Liver (tissue), 9 donors: Measurements from ENCODE around the gene MYO18B. TPM values are rescaled to one million over a fixed set of nuclear protein-coding genes. Genes with fewer than 3 reads are reported as not detected.

Source experiments
- DNase-seq: peaks from one replicate; pipeline ENCODE4 v3.0.0-alpha.2; 2017; ENCODE audit warnings: low spot score
- H3K27ac ChIP-seq, 2 donors: one replicate each; pipeline ENCODE4 v1.7.0; 2013; ENCODE audit warnings: inconsistent platforms in 2 of 2, low read length in 2 of 2, control low read depth in 1 of 2, low read depth in 1 of 2, mild to moderate bottlenecking in 1 of 2
- H3K27me3 ChIP-seq, 4 donors: one replicate each; pipeline versions ENCODE4 v1.6.1 to v1.7.0; 2013; ENCODE audit warnings: low read length in 3 of 4, inconsistent platforms in 1 of 4, mild to moderate bottlenecking in 1 of 4, moderate library complexity in 1 of 4; ENCODE audit not compliant: control insufficient read depth in 4 of 4, insufficient read depth in 4 of 4
- H3K36me3 ChIP-seq, 4 donors: one replicate each; pipeline versions ENCODE4 v1.6.1 to v1.7.0; 2013; ENCODE audit warnings: low read length in 3 of 4, mild to moderate bottlenecking in 3 of 4, low read depth in 1 of 4, moderate library complexity in 1 of 4; ENCODE audit not compliant: control insufficient read depth in 4 of 4, insufficient read depth in 3 of 4
- H3K4me1 ChIP-seq, 4 donors: one replicate each; pipeline versions ENCODE4 v1.6.1 to v1.7.0; 2013; ENCODE audit warnings: low read length in 3 of 4, mild to moderate bottlenecking in 3 of 4, moderate library complexity in 1 of 4; ENCODE audit not compliant: control insufficient read depth in 4 of 4, insufficient read depth in 4 of 4
- H3K4me3 ChIP-seq, 3 donors: one replicate each; pipeline versions ENCODE4 v1.6.1 to v1.7.0; 2013; ENCODE audit warnings: low read length in 3 of 3, control low read depth in 1 of 3, low read depth in 1 of 3, mild to moderate bottlenecking in 1 of 3
- H3K9ac ChIP-seq, 2 donors: one replicate each; pipeline ENCODE4 v1.7.0; 2013; ENCODE audit warnings: low read length in 2 of 2, mild to moderate bottlenecking in 2 of 2, moderate library complexity in 2 of 2, control low read depth in 1 of 2, low read depth in 1 of 2
- H3K9me3 ChIP-seq, 4 donors: one replicate each; pipeline versions ENCODE4 v1.6.1 to v1.7.0; 2013; ENCODE audit warnings: low read length in 3 of 4; ENCODE audit not compliant: control insufficient read depth in 4 of 4
- CTCF ChIP-seq: fragments of 150-350 bp; IDR thresholded peaks from 2 replicates; pipeline ENCODE4 v1.5.1; 2017; ENCODE audit warnings: improper control_type of control experiment, low read depth, low read length; ENCODE audit not compliant: missing input control
- EGR1 ChIP-seq, 2 donors: IDR thresholded peaks; 2 replicates each; pipeline ENCODE4 v1.6.1; 2016 to 2018; ENCODE audit warnings: antibody characterized with exemption in 2 of 2, low read depth in 2 of 2
- FOXA1 ChIP-seq: IDR thresholded peaks from 2 replicates; pipeline ENCODE4 v1.6.1; 2016; ENCODE audit warnings: antibody characterized with exemption
- FOXA2 ChIP-seq: IDR thresholded peaks from 2 replicates; pipeline ENCODE4 v1.6.1; 2016; ENCODE audit warnings: antibody characterized with exemption
- GABPA ChIP-seq, 2 donors: IDR thresholded peaks in 1 of 2; conservative IDR thresholded peaks in 1 of 2; 2 replicates each; pipeline ENCODE4 v1.6.1; 2016; ENCODE audit warnings: antibody characterized with exemption in 2 of 2, mild to moderate bottlenecking in 1 of 2, moderate library complexity in 1 of 2
- HNF4A ChIP-seq, 2 donors: conservative IDR thresholded peaks; 2 replicates each; pipeline ENCODE4 v1.6.1; 2016; ENCODE audit warnings: antibody characterized with exemption in 2 of 2, mild to moderate bottlenecking in 2 of 2
- HNF4G ChIP-seq: IDR thresholded peaks from 2 replicates; pipeline ENCODE4 v1.6.1; 2016; ENCODE audit warnings: antibody characterized with exemption
- JUND ChIP-seq, 2 donors: IDR thresholded peaks; 2 replicates each; pipeline ENCODE4 v1.6.1; 2016; ENCODE audit warnings: antibody characterized with exemption in 2 of 2
- MAX ChIP-seq: IDR thresholded peaks from 2 replicates; pipeline ENCODE4 v1.6.1; 2016; ENCODE audit warnings: antibody characterized with exemption
- NR2F2 ChIP-seq: IDR thresholded peaks from 2 replicates; pipeline ENCODE4 v1.6.1; 2016; ENCODE audit warnings: antibody characterized with exemption
- RAD21 ChIP-seq, 2 donors: IDR thresholded peaks; 2 replicates each; pipeline ENCODE4 v1.6.1; 2016; ENCODE audit warnings: antibody characterized with exemption in 2 of 2, mild to moderate bottlenecking in 2 of 2
- REST ChIP-seq: IDR thresholded peaks from 2 replicates; pipeline ENCODE4 v1.6.1; 2016; ENCODE audit warnings: antibody characterized with exemption, mild to moderate bottlenecking
- RXRA ChIP-seq, 2 donors: IDR thresholded peaks; 2 replicates each; pipeline ENCODE4 v1.6.1; 2017 to 2018; ENCODE audit warnings: antibody characterized with exemption in 2 of 2, mild to moderate bottlenecking in 1 of 2
- SP1 ChIP-seq: IDR thresholded peaks from 2 replicates; pipeline ENCODE4 v1.6.1; 2018; ENCODE audit warnings: antibody characterized with exemption, mild to moderate bottlenecking
- TAF1 ChIP-seq: conservative IDR thresholded peaks from 2 replicates; pipeline ENCODE4 v1.6.1; 2016; ENCODE audit warnings: antibody characterized with exemption, mild to moderate bottlenecking
- YY1 ChIP-seq: IDR thresholded peaks from 2 replicates; pipeline ENCODE4 v1.6.1; 2016; ENCODE audit warnings: antibody characterized with exemption, mild to moderate bottlenecking
- ZBTB33 ChIP-seq: IDR thresholded peaks from 2 replicates; pipeline ENCODE4 v1.6.1; 2016; ENCODE audit warnings: antibody characterized with exemption
- WGBS: extraction: QIAGEN DNeasy Blood & Tissue Kit; methylation state at CpG from one replicate; pipeline ENCODE4 v1.1.7; 2013; 5-methylcytosine and 5-hydroxymethylcytosine counted together
- polyA plus RNA-seq, 2 donors: library from polyadenylated mRNA; stranded (reverse) in 1 of 2; unstranded in 1 of 2; fragments of 200-250 nt in 1 of 2; fragments of >200 nt in 1 of 2; fragmentation: Nextera tagmentation in 1 of 2; extraction: Ambion mirVana in 1 of 2; gene quantifications; one replicate each; pipeline versions ENCODE4 v1.2.1 to v1.2.3, GENCODE V29; 2013 to 2015
- total RNA-seq, 2 donors: library from RNA; depleted of rRNA; stranded (reverse); fragments of >200 nt; gene quantifications; one replicate each; pipeline ENCODE4 v1.2.3, GENCODE V29; 2014
- TF ChIP-seq, protein P1 (sequence below): IDR thresholded peaks from 2 replicates; pipeline ENCODE4 v1.6.1; 2016; ENCODE audit warnings: antibody characterized with exemption
- donor health status: healthy.
- donor health status: healthy.
- donor health status: healthy.
- donor health status: healthy.
- donor health status: healthy.

MYO18B gene
- total and polyA plus RNA-seq, 4 donors: under 0.01 to 4.2 (median 0.02) TPM; not detected in 1

GRCh38 chr22:25939384-25939783 is 197.4 kb downstream of the MYO18B start:
- Histone ChIP-seq H3K27ac (no peak overlapping the region), H3K36me3 (no peaks in the 10 kb centered on the region)

DNA sequence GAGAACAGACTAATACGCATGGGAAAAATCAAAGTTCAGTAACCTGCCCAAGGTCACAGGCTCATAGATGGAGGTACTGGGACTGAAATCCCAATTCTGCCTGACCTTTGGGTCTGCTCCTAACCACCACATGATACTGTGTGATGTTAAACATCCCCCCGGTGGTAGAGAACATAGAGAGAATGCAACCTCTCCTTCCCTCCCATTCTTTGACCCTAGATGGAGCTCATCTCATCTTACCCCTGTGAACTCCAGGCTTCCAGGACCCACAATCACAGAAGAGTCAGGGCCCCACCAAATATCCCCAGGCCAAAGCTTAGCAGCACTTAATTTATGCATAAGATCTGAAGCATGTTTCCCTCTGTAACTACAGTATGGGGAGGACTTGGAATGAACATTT is 198.5 kb downstream of the MYO18B start:
- 46% methylated on average over 2 of the region's 2 CpGs for WGBS
- Histone ChIP-seq H3K9me3 (no peaks in the 10 kb centered on the region), H3K27me3 (peaks cover 0 to 4% (median 1%) of the 10 kb centered on the region in 4 donors), H3K4me3 (no peak overlapping the region), H3K36me3 (no peaks in the 10 kb centered on the region), H3K9ac (no peak overlapping the region), H3K27ac (no peak overlapping the region), H3K4me1 (no peaks in the 10 kb centered on the region)
- no peak for TF ChIP-seq FOXA1
- no peak for TF ChIP-seq RAD21 (IDR thresholded peaks at IDR 0.05)
- TF ChIP-seq CTCF: no peak
- TF ChIP-seq NR2F2: no peak
- TF ChIP-seq MAX: no peak
- no peak for TF ChIP-seq EGR1 (IDR thresholded peaks at IDR 0.05; ENCODE audit: low read depth in 2 of 2)
- TF ChIP-seq TAF1: no peak
- no peak for TF ChIP-seq SP1
- no peak for TF ChIP-seq JUND (IDR thresholded peaks at IDR 0.05)
- TF ChIP-seq HNF4G: no peak
- no peak for TF ChIP-seq GABPA (IDR thresholded peaks at IDR 0.05 in 1 of 2, conservative IDR thresholded peaks at IDR 0.05 in 1 of 2)
- TF ChIP-seq RXRA (IDR thresholded peaks at IDR 0.05): no peak
- TF ChIP-seq FOXA2: no peak
- TF ChIP-seq ZBTB33: no peak
- no peak for DNase-seq

More at GRCh38 chr22:25939384-25939783, 197.4 kb downstream of the MYO18B start:
- TF ChIP-seq GABPA (IDR thresholded peaks at IDR 0.05 in 1 of 2, conservative IDR thresholded peaks at IDR 0.05 in 1 of 2) (no peak), HNF4G (no peak), RAD21 (IDR thresholded peaks at IDR 0.05) (no peak), FOXA1 (no peak), REST (no peak), YY1 (no peak), SP1 (no peak), RXRA (IDR thresholded peaks at IDR 0.05) (no peak), JUND (IDR thresholded peaks at IDR 0.05) (no peak), HNF4A (conservative IDR thresholded peaks at IDR 0.05) (no peak), TAF1 (no peak)
- TF ChIP-seq, protein P1, sequence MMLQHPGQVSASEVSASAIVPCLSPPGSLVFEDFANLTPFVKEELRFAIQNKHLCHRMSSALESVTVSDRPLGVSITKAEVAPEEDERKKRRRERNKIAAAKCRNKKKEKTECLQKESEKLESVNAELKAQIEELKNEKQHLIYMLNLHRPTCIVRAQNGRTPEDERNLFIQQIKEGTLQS: no peak
- H3K9ac ChIP-seq: no peak overlapping the region
- DNase-seq: no peak
- no peaks in the 10 kb centered on the region for H3K4me1 ChIP-seq
- no peaks in the 10 kb centered on the region for H3K9me3 ChIP-seq
- H3K27me3 ChIP-seq: peaks cover 0 to 4% (median 3%) of the 10 kb centered on the region in 4 donors
- WGBS: 92% methylated on average over 4 of the region's 4 CpGs
- no peak overlapping the region for H3K4me3 ChIP-seq
